ENCODE results near the gene PSD2.

PSD2 gene

GRCh38 chr5:139820606-139821005 is 25.0 kb downstream of the PSD2 start:
- no peak for DNase-seq (ENCODE audit: insufficient read length, low spot score)
- TF ChIP-seq POLR2A (IDR thresholded peaks at IDR 0.05; ENCODE audit: low read depth, low read length) = no peak
- FAIRE-seq = no peak

GRCh38 chr5:139821806-139822552 is 26.4 kb downstream of the PSD2 start:
- DNase-seq (ENCODE audit: insufficient read length, low spot score) (no peak), FAIRE-seq (no peak)
- no peak for TF ChIP-seq POLR2A (IDR thresholded peaks at IDR 0.05; ENCODE audit: low read depth, low read length)

- FAIRE-seq = no peak
- no peak for DNase-seq (ENCODE audit: insufficient read length, low spot score)
- no peak for TF ChIP-seq POLR2A (IDR thresholded peaks at IDR 0.05; ENCODE audit: low read depth, low read length)
Measured at GRCh38 chr5:139822553-139823425, 27.2 kb downstream of the PSD2 start.

GRCh38 chr5:139823757-139824355 is 28.2 kb downstream of the PSD2 start:
- TF ChIP-seq POLR2A (IDR thresholded peaks at IDR 0.05; ENCODE audit: low read depth, low read length) = no peak

GRCh38 chr5:139825690-139826089 is 30.1 kb downstream of the PSD2 start:
- no peak for TF ChIP-seq POLR2A (IDR thresholded peaks at IDR 0.05; ENCODE audit: low read depth, low read length)
- DNase-seq (ENCODE audit: insufficient read length, low spot score) = no peak
- no peak for FAIRE-seq

More at GRCh38 chr5:139823757-139824355, 28.2 kb downstream of the PSD2 start:
- FAIRE-seq (no peak), DNase-seq (ENCODE audit: insufficient read length, low spot score) (no peak)

- no peak for FAIRE-seq
- TF ChIP-seq POLR2A (IDR thresholded peaks at IDR 0.05; ENCODE audit: low read depth, low read length) = no peak
- no peak for DNase-seq (ENCODE audit: insufficient read length, low spot score)
Measured at GRCh38 chr5:139828207-139828895, 32.7 kb downstream of the PSD2 start.

GRCh38 chr5:139829471-139829870 is 33.9 kb downstream of the PSD2 start:
- no peak for FAIRE-seq
- DNase-seq (ENCODE audit: insufficient read length, low spot score) = no peak
- no peak for TF ChIP-seq POLR2A (IDR thresholded peaks at IDR 0.05; ENCODE audit: low read depth, low read length)

- TF ChIP-seq POLR2A (IDR thresholded peaks at IDR 0.05; ENCODE audit: low read depth, low read length) = no peak
- DNase-seq (ENCODE audit: insufficient read length, low spot score) (no peak), FAIRE-seq (no peak)
Measured at GRCh38 chr5:139831624-139832023, 36.0 kb downstream of the PSD2 start.

- TF ChIP-seq POLR2A (IDR thresholded peaks at IDR 0.05; ENCODE audit: low read depth, low read length) = no peak
- no peak for DNase-seq (ENCODE audit: insufficient read length, low spot score)
- no peak for FAIRE-seq
Measured at GRCh38 chr5:139833525-139833924, 37.9 kb downstream of the PSD2 start.

GRCh38 chr5:139835656-139836055 is 40.0 kb downstream of the PSD2 start:
- TF ChIP-seq POLR2A (IDR thresholded peaks at IDR 0.05; ENCODE audit: low read depth, low read length) = no peak
- no peak for DNase-seq (ENCODE audit: insufficient read length, low spot score)
- FAIRE-seq = no peak

- no peak for DNase-seq (ENCODE audit: insufficient read length, low spot score)
- FAIRE-seq = no peak
- no peak for TF ChIP-seq POLR2A (IDR thresholded peaks at IDR 0.05; ENCODE audit: low read depth, low read length)
Measured at GRCh38 chr5:139836469-139837208, 41.0 kb downstream of the PSD2 start.

- FAIRE-seq (no peak), DNase-seq (ENCODE audit: insufficient read length, low spot score) (peak; percentile 36)
- TF ChIP-seq POLR2A (IDR thresholded peaks at IDR 0.05; ENCODE audit: low read depth, low read length) = no peak
Measured at GRCh38 chr5:139837711-139838380, 42.2 kb downstream of the PSD2 start.

Data from H54 (cell line).